ENCODE results near the gene SPINDOC.
A peak's percentile ranks its signal among the peaks of the same experiment; 100 is the strongest.
"Not testable (repeated sequence)": the region's sequence is repeated elsewhere in the genome, so short reads cannot be mapped to it uniquely, and the experiment has no call there.

Gene SPINDOC
- total RNA-seq: 17.4 to 17.9 reads per million in 2 donors

DNA sequence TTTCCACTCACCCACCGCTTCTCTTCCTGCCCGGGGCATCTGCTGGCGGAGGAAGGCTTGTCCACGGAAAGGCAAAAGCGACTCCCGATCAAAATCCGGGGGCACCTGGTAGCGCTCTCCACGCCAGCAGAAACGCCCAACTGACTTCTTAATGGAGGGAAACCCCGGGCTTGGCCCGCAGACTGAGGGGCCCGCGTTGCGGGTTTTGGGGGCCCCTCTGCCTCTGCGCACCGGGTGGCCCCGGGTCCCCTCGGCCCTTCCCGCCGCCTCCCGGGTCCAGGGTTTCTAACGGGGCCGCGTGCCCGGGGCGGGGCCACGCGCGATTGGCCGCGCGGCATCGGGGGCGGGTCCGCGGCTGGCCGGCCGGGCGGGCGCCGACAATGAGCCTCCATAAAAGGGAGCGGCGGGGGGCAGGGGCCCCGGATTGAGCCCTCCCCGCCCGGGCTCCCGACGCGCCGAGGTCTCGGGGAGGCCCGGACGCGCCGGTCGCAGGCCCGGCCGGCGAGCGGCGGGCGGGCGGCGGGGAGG, at the start of gene SPINDOC:
Gene SPINDOC (plus strand): TSS at position 422 of the 528 bp plus-strand sequence. CDS start 231 bp downstream, outside the sequence.
- DNase-seq: peak; percentile 69

- no peak for DNase-seq
Measured at GRCh38 chr11:63763496-63764339, 49.5 kb upstream of the SPINDOC start.

GRCh38 chr11:63764340-63764678, 48.9 kb upstream of the SPINDOC start:
- no peak for DNase-seq

DNA sequence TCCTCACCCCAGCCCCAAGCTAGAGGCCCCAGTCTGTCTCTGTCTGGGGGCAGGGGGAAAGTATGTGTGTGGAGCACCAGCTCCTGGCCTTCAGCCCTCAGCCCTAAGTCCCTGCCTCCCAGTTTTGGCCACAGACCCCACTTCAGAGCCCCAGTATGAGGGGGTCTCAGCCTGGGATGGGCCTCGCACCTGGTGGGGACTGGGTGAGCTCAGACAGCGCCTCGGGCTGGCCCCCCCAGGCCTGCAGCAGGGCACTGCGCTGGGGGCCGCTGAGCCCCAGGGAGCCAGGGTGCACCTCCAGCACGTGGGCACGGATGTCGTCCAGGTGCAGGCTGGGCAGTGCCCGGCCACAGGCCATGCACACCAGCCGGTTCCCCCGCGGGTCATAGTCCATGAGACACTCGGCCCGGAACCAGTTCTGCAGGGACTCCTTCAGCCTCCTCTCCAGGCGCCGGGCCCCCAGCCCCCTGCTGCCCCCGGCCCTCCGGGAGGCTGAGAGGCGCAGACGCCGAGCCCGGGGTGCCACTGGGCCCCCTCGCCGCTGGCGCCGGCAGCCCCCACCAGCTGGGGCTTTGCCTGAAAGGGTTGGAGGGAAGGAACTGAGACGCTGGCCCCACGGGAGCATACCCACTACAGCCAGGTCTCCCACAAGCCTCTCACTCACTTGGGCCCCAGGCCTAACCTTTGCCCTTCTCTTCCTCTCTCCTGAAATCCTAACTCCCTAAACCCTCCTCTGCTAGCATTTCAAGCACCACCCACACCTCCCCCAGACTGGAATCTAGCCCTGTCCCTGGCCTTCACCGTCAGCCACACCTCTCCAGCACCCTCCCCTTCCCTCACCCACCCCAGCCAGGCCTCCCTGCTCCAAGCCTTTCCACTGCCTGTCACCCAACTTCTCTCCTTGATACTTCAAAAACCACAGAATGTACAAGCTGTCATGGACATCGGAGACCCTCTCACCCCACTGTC, 48.3 kb upstream of the SPINDOC start:
- DNase-seq: no peak

DNA sequence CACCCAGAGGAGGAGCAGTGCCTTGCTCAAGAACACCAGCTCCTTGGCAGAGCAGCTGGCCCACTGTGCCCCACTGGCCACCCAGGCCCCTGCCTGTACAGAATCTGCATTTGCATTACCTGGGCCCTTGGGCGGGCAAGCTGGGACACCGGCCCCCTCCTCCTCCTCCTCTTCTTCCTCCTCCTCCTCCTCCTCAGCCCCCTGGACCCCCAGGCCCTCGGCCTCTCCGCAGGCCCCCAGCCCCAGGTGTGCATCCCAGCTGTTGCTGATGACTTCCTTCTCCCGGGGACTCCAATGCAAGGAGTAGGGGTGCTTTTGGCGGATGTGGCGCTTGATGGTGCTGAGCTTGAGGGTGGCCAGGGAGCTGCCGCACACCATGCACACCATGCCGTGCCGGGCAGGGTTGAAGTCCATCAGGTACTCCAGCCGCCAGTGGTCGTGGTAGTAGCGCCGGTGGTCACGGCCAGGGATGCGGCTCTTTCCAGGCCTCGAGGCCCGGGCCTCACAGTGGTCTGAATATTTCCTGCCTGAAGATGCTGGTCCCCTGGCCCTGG, 47.5 kb upstream of the SPINDOC start:
- DNase-seq: no peak

DNA sequence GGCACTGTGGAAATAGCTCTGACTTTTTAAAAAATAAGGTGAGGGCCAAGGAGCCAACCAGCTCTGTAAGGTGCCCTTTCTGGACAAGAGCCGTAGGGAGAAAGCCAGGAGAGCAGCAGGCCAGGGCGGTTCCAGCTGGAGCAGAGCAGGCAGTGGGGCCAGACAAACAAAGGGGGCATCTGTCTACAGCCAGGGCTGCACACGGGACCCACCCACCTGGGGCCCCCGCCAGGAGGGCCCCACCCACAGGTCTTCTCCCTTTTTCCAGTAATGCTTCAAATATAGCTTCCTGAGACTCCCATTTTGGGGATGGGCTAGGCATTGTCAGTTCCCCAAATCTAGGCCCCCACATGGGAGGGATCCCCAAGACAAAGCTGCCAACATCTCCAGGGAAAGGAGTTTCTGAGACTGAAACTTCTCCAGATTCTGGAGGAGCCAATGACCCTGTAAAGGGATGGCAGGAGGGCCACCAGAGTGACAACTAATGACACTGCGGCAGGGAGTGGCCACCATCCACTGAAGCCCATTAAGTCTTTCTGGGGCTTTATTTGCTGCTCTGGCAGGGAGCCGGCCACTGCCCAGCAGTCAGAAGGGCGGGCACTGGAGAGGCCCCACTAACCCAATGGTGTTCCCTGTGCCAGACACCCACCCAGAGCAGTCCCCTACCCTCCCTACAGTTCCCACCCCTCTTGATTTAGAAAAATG, 46.6 kb upstream of the SPINDOC start:
- no peak for DNase-seq

DNA sequence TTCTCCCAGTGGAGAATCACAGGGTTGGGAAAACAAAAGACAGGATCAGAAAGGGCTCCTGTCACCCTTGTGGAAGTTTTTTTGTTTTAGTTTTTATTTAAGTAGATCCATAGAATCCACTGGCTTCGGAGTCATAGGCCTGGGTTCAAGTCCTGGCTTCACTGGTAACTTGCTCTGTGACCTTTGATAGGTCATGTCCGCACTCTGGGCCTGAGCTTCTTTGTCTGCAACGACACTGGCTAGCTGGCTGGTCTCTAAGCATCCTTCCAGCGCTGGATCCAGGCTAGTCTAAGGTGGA, 46.0 kb upstream of the SPINDOC start:
- DNase-seq: no peak

DNA sequence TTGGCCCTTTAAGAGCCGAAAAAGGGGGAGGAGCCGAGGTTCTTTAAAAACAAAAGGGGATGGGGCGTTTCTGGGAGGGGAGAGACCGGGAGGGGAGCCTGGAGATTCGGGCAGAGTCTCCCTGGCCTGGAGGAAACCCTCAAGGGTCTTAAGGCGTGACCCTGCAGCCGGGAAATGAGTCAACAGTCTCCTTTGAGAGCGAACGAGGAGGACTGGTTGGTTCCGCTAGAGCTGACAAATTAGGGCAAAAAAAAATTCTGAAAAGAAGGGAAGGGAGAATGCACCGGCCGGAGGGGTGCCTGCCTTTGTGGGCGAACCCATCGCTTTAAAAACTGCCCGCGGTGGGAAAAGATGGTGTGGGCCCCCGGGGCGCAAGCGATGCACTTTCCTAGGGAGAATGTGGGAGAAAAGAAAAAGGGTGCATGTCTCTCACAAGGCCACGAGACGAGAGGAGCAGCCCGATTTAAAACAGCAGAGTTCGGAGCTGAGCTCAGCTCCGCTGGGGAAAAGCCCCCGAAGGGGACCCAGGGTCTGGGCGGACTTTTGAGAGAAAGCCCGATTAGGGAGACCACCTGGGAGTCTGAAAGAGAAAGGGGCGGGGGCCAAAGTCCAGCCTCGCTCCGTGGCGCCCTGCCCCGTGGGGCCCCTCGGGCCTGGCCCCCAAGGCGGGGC, 45.6 kb upstream of the SPINDOC start:
- no peak for DNase-seq

DNA sequence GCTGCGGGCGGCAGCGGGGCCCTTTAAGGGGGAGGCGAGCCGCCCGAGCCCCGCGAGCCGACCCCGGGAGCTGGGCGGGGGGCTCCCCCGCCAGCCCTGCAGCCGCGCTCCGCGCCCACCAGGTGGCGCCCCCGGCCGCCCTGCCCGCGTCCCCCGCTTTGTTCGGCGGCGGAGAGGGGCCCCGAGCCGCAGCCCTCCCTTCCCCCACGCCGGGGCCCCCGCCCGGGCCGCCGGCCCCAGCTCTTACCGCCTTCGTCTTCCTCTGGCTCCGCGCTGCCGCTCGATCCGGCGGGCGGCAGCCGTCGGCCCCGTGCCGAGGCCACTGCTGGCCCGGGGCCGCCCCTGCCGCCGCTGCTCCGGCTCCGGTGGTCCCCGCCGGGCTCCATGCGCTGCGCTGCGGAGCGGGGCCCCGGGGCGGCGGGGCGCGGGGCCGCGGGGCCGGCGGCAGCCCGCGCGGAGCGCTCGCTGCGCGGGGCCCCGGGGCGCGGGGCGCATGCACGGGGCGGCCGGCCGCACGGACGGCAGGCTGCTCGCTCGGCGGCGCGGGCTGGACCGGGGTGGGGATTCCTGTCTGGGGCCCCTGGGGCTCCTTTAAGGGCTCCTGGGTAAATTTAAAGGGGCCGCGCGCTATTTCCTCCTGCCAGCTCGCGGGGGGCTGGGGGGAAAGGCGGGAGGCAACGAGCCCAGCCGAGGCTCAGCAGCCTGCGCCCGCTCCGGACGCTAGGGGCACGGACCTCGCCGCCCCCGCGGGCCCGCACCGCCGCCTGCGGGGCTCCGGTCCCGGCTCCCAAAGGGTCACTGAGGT, 44.8 kb upstream of the SPINDOC start, which contains the start of gene ZFTA:
Gene ZFTA (minus strand): TSS at position 539 of the 805 bp plus-strand sequence. CDS start 153 bp downstream, at position 386.
- peak; percentile 45 for DNase-seq

DNA sequence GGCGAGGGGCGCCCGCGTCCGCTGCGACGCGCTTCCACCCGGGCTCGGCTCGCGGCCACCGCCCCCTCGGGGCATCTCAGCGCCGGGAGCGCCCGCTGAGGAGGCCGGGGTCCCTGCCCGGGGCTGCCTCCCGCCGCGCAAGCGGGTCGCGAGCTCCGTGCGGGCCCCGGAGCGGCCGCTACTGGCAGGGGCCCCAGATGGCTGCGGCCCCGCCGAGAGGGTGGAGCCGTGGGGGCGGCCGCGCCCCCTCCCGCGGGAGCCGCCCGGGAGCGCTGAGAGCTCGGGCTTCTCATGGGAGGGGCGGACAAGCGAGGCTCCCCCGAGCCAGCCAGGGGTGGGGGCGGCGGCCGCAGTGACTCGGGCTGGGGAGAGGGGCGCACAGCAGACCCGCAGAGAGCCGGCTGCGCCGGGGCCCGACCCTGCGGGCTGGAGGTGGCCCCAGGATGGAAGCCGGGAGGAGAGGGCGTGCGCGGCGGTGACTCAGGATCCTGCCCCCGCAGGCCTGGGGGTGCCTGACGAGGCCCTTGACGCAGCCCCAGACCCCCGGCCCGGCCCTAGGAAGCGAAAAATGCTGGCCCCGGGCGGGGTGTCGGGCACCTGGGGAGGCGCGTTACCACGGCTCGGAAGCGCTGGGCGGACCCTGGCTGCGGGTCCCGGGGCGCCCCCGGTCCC, 44.1 kb upstream of the SPINDOC start:
- DNase-seq: peak; percentile 37

DNA sequence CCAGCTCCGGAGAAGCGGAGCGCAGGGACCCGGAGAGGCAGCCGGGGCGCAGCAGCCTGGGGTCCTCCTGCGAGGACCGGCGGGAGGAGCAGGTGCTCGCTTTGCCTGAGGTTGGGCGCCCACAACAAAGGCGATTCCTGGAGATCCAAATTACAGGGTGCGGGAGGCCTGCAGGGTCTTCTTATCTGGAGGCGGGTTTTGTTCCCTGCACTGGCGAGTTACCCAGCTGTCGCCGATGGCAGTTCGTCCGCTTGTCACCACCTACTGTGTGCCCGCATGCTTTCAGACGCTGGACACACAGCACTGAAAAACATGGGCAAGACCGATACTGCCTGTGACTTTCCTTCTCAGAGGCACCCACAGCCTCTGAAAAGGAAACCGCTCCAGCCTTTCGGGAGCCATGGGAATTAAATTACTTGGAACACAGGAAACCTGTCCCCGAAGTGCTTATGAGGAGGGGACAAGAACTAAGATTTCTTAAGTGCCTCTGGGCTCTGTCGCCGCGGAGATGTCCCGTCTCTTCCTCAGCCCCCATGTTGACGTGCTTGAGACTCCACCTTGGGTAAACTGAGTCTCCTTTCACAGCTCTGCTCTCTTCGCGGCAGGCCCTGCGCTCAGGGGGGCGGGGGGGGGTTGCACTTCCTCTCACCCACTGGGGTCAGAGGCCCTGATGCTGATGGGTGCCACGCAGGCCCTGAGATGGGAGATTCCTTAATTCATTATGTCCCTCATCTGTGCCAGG, 43.4 kb upstream of the SPINDOC start:
- DNase-seq: no peak

DNA sequence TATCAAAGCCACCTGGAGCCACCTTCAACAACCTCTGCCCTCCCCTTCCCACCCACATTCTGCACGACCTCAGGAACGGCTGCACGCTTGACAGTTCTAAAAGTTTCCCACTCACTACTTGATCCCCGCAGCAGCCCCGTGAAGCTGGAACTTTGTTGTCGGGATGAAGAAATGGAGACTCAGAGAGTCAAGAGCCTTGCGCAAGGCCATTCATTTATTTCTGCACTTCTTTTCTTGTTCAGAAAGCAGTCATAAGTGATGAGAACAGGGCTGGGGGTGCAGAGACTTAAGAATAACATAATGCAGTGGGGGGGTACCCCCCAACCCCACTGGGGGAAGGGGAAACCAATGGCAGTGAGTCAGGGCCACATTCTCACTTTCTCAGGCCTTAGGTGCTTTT, 42.5 kb upstream of the SPINDOC start:
- no peak for DNase-seq

DNA sequence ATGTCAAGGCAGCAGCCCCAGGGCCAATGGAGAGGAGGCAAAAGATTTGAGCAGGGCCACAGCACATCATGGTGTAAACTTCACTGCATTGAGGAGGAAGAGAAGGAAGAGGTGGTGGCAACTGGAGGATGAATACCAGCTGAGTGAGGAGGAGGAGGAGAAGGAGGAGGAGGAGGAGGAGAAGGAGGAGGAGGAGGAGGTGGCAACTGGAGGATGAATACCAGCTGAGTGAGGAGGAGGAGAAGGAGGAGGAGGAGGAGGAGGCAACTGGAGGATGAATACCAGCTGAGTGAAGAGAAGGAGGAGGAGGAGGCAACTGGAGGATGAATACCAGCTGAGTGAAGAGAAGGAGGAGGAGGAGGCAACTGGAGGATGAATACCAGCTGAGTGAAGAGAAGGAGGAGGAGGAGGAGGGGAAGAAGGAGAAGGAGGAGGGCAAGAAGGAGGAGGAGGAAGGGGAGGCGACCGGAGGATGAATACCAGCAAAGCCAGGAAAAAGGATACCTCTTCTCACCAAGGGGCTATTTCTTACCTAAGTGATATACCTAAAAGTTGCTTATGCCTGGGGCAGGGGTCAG, 41.4 kb upstream of the SPINDOC start:
- DNase-seq: not testable (repeated sequence)

GRCh38 chr11:63775191-63775590, 38.1 kb upstream of the SPINDOC start:
- DNase-seq: no peak

DNA sequence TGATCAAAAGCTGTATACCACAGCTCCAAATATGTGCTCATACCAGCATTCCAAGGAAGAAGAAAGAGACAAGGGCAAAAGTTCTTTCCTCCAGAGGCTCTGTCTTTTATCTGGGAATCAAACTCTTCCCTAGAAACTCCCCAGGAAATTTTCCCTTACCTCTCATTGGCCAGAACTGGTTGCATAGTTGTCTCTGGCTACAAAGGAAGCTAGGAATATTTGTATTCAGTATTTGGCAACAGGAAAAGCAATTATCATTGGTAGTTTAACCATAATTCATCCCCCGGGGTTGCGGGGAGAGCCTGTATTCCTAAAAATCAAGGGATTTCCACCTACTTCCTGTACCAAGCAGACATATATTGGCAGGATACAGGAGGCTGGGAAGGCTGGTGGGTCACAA, 34.2 kb upstream of the SPINDOC start:
- no peak for DNase-seq

GRCh38 chr11:63782749-63783148, 30.5 kb upstream of the SPINDOC start:
- no peak for DNase-seq

DNA sequence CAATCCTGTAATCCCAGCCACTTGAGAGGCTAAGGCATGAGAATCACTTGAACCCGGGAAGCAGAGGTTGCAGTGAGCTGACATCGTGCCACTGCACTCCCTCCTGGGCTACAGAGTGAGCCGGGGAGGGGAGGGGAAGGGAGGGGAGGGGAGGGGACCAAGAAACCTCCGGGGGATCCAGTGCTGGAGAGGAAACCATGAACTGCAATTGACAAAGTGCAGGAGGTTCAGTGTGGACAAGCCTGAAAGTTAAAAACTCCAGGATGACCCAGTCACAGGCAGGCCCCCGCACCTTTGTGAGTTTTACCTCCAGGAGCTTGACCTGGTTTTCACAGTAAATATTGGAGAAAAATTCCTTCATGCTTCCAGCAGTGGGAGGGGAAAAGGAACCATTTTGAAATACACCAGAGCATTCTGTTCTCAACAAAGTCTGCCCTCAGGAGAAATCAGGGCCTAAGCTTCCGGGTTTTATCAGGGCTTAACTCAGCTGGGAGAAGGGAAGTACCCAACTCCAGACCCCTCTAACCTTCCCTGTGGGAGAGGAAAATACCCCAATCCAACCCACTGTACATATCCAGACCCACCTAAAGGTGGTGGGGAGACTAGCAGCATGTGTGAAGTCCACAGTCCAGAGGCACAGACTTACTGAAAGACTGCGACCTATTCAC, 29.2 kb upstream of the SPINDOC start:
- no peak for DNase-seq

DNA sequence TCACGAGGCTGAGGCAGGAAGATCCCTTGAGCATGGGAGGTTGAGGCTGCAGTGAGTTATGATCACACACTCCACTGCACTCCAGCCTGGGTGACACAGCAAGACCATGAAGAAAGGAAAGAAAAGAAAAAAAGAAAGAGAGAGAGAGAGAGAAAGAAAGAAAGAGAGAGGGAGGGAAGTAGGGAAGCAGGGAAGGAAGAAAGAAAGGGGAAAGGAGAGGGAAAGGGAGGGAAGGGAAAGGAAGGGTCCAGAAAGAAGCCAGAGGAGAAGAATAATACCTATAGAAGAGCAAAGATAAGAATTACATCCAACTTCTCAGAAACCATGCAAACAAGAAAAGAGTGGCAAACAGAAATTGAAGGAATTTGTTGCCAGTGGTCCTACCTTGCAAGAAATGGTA, 27.4 kb upstream of the SPINDOC start:
- no peak for DNase-seq

All from activated gamma-delta T cell (primary cell).